ENCODE data around the gene DYNC2H1. TPM values are rescaled to one million over a fixed set of nuclear protein-coding genes. Genes with fewer than 3 reads are reported as not detected.

DYNC2H1 gene
- total RNA-seq, 4 donors from 2014 or later: 4.7 to 14.0 (median 8.1) TPM

GRCh38 chr11:103453915-103454709 is 344.9 kb downstream of the DYNC2H1 start:
- no peak for TF ChIP-seq POLR2A (IDR thresholded peaks at IDR 0.05)
- no peak for TF ChIP-seq CTCF (IDR thresholded peaks at IDR 0.05)
- Histone ChIP-seq H3K4me3 (no peak overlapping the region), H3K36me3 (no peaks in the 10 kb centered on the region), H3K9me3 (no peaks in the 10 kb centered on the region), H3K4me1 (no peaks in the 10 kb centered on the region), H3K27ac (no peak overlapping the region), H3K27me3 (no peaks in the 10 kb centered on the region)
- no peak for DNase-seq

DNA sequence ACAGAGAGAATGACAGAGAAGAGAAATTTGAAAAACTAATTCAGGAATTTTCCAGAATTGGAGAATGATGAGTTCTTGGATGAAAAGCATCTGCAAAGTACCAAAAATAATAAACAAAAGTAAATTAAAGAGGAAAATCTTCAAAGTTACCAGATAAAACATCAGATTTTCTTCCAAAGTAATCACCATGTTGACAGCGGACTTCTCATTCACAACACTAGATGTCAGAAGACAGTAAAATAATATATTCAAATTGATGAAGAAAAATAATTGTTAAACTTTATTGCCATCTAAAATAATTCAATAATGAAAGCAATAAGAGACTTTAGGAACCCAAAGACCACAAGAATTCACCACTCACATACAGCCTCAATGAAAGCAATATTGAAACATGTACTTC is 355.2 kb downstream of the DYNC2H1 start:
- Histone ChIP-seq H3K9me3 (no peaks in the 10 kb centered on the region), H3K27me3 (no peaks in the 10 kb centered on the region), H3K4me1 (no peaks in the 10 kb centered on the region), H3K27ac (no peak overlapping the region), H3K36me3 (no peaks in the 10 kb centered on the region), H3K4me3 (no peak overlapping the region)
- TF ChIP-seq CTCF (IDR thresholded peaks at IDR 0.05) (no peak), POLR2A (IDR thresholded peaks at IDR 0.05) (no peak)
- no peak for DNase-seq

DNA sequence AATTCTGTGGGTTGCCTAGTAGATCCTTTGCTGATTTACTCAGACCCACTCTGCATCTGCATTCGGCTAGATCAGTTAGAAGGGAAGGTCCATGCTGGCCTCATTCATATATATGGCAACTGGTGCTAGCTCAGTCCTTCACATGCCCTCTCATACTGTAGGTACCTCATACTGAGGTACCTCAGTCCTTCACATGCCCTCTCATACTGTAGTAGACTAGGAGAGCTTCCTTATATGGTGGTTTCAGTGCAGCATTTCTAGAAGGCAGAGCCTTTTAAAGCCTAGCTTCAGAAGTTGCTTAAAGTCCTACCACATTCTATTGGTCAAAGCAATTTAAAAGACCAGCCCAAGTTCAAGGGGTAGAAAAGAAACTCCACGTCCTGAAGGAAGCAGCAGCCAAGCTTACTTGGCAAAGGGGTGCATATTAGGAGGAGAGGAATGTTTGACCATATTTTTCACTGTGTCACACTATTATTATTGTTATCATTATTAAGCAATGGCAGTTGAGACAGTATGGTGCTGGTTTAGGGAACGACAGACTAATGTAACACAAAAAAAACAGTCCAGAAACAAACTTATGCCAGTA is 356.4 kb downstream of the DYNC2H1 start:
- TF ChIP-seq CTCF (IDR thresholded peaks at IDR 0.05) (no peak), POLR2A (IDR thresholded peaks at IDR 0.05) (no peak)
- Histone ChIP-seq H3K4me3 (no peak overlapping the region), H3K27me3 (no peaks in the 10 kb centered on the region), H3K4me1 (no peaks in the 10 kb centered on the region), H3K9me3 (no peaks in the 10 kb centered on the region), H3K27ac (no peak overlapping the region), H3K36me3 (no peaks in the 10 kb centered on the region)
- no peak for DNase-seq

DNA sequence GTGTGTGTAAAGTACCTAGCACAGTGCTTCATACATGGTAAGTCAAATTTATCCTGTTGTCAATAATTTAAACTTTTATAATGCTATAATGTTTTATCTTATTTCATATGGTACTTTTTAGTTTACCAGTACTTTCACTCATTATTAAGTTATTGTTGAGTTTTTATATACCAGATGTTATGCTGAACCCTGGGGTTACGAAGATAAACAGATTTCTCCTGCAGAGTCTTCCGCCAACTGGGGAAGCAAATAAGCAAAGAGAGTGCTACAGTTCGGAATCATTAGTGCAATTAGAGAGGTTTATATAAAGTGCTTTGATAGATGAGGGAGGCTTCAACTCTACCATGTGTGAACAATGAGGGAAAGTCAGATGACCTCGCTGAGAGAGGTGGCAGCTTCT is 362.3 kb downstream of the DYNC2H1 start:
- TF ChIP-seq POLR2A (IDR thresholded peaks at IDR 0.05) (no peak), CTCF (IDR thresholded peaks at IDR 0.05) (no peak)
- no peak for DNase-seq
- no peaks in the 10 kb centered on the region for H3K27me3 ChIP-seq
- H3K4me3 ChIP-seq: no peak overlapping the region
- no peaks in the 10 kb centered on the region for H3K4me1 ChIP-seq
- H3K27ac ChIP-seq: no peak overlapping the region
- no peaks in the 10 kb centered on the region for H3K36me3 ChIP-seq
- no peaks in the 10 kb centered on the region for H3K9me3 ChIP-seq

DNA sequence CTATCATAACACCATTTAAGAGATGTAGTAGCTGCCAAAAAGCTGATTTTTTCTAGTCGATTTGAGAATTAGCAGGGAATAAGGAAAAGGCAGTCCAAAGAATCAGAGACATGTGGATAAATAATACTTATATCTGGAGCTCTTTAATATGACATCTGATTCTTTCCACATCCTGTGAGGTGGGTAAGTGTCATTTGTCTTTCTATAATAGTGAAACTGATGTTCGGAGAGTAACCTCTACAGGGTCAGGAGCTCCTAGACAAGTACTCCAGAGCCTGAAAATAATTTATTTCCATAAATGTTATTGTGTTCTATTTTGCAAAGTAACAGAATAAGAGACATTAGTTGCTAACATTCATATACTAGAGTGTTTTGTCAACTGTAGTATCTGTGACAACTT is 367.6 kb downstream of the DYNC2H1 start:
- Histone ChIP-seq H3K4me1 (no peaks in the 10 kb centered on the region), H3K27me3 (no peaks in the 10 kb centered on the region), H3K36me3 (no peaks in the 10 kb centered on the region), H3K27ac (no peak overlapping the region), H3K9me3 (no peaks in the 10 kb centered on the region), H3K4me3 (no peak overlapping the region)
- no peak for TF ChIP-seq POLR2A (IDR thresholded peaks at IDR 0.05)
- no peak for TF ChIP-seq CTCF (IDR thresholded peaks at IDR 0.05)
- no peak for DNase-seq

Data from Peyer's patch (tissue), 4 donors.